WTC11 (cell line): ENCODE measurements around the gene ZNF574. TPM values are rescaled to one million over a fixed set of nuclear protein-coding genes. Genes with fewer than 3 reads are reported as not detected.

Source experiments
- ATAC-seq: fragments of 200-7000 bp; cut with Tn5 transposase; 2 replicates; pipeline ENCODE4 v1.10.0; 2021; ENCODE audit warnings: mild to moderate bottlenecking, moderate library complexity
- CTCF ChIA-PET: fragments of 300-600 bp; sonication (Branson Sonifier 250); formaldehyde crosslinking; loops from one replicate; lab custom pipeline; 2021; ENCODE audit warnings: antibody characterized with exemption; lab: Charles Lee
- POLR2A ChIA-PET: fragments of 350-600 bp; sonication (Branson Sonifier 250); formaldehyde crosslinking; loops from one replicate; lab custom pipeline; 2021; ENCODE audit warnings: antibody characterized with exemption; lab: Charles Lee
- DNase-seq: peaks from one replicate; pipeline ENCODE4 v3.0.0; 2021; ENCODE audit warnings: low spot score
- H3K27ac Mint-ChIP-seq: 2 replicates; pipeline ENCODE4 v1.8.0; 2021; ENCODE audit warnings: mixed read lengths
- H3K27me3 Mint-ChIP-seq: 2 replicates; pipeline ENCODE4 v1.8.0; 2021; ENCODE audit warnings: low read depth, mild to moderate bottlenecking, moderate library complexity, mixed read lengths
- H3K36me3 Mint-ChIP-seq: 2 replicates; pipeline ENCODE4 v1.8.0; 2021; ENCODE audit warnings: mixed read lengths
- H3K4me1 Mint-ChIP-seq: 2 replicates; pipeline ENCODE4 v1.8.0; 2022; ENCODE audit warnings: mixed read lengths
- H3K4me3 Mint-ChIP-seq: 2 replicates; pipeline ENCODE4 v1.8.0; 2021; ENCODE audit warnings: mild to moderate bottlenecking, moderate library complexity, mixed read lengths
- H3K9me3 Mint-ChIP-seq: 2 replicates; pipeline ENCODE4 v1.8.0; 2021; ENCODE audit warnings: mixed read lengths
- CBFB ChIP-seq: sonication (generic); formaldehyde crosslinking; IDR thresholded peaks from 2 replicates; pipeline ENCODE4 v1.8.1; 2022; ENCODE audit warnings: mild to moderate bottlenecking, low read depth, missing genetic modification reagents
- CREB1 ChIP-seq: sonication (generic); formaldehyde crosslinking; IDR thresholded peaks from 2 replicates; pipeline ENCODE4 v1.8.0; 2023; ENCODE audit warnings: mild to moderate bottlenecking, missing genetic modification reagents
- CREM ChIP-seq: sonication (generic); formaldehyde crosslinking; IDR thresholded peaks from 2 replicates; pipeline ENCODE4 v1.8.1; 2022; ENCODE audit warnings: mild to moderate bottlenecking, missing genetic modification reagents, moderate library complexity
- ELF4 ChIP-seq: sonication (generic); formaldehyde crosslinking; IDR thresholded peaks from 2 replicates; pipeline ENCODE4 v1.8.1; 2022; ENCODE audit warnings: low read depth, mild to moderate bottlenecking, moderate library complexity, missing genetic modification reagents
- FOXJ3 ChIP-seq: sonication (generic); formaldehyde crosslinking; IDR thresholded peaks from 2 replicates; pipeline ENCODE4 v1.9.0; 2021; ENCODE audit warnings: missing genetic modification reagents, mild to moderate bottlenecking, borderline replicate concordance
- FOXP1 ChIP-seq: sonication (generic); formaldehyde crosslinking; IDR thresholded peaks from 2 replicates; pipeline ENCODE4 v1.8.0; 2022; ENCODE audit warnings: missing genetic modification reagents, mild to moderate bottlenecking, moderate library complexity, borderline replicate concordance
- GTF2I ChIP-seq: fragments of 250-450 bp; sonication (Bioruptor Pico); conservative IDR thresholded peaks from 2 replicates; pipeline ENCODE4 v1.4.0; 2021; ENCODE audit warnings: mild to moderate bottlenecking
- HMGA2 ChIP-seq: fragments of 250-450 bp; sonication (Bioruptor Pico); IDR thresholded peaks from 2 replicates; pipeline ENCODE4 v1.4.0; 2021; ENCODE audit warnings: mild to moderate bottlenecking, moderate library complexity
- IRF2 ChIP-seq: sonication (generic); formaldehyde crosslinking; IDR thresholded peaks from 2 replicates; pipeline ENCODE4 v1.8.0; 2022; ENCODE audit warnings: low read depth, missing genetic modification reagents, borderline replicate concordance
- KAT7 ChIP-seq: sonication (generic); formaldehyde crosslinking; IDR thresholded peaks from 2 replicates; pipeline ENCODE4 v1.8.1; 2023; ENCODE audit warnings: missing genetic modification reagents, mild to moderate bottlenecking, borderline replicate concordance
- MYBL2 ChIP-seq: sonication (generic); formaldehyde crosslinking; IDR thresholded peaks from 2 replicates; pipeline ENCODE4 v1.8.1; 2023; ENCODE audit warnings: mild to moderate bottlenecking, moderate library complexity, missing genetic modification reagents
- NFATC4 ChIP-seq: fragments of 250-450 bp; sonication (Bioruptor Pico); IDR thresholded peaks from 2 replicates; pipeline ENCODE4 v1.9.0; 2021; ENCODE audit warnings: mild to moderate bottlenecking
- NR2C2 ChIP-seq: sonication (generic); formaldehyde crosslinking; IDR thresholded peaks from 2 replicates; pipeline ENCODE4 v1.8.0; 2022; ENCODE audit warnings: mild to moderate bottlenecking, missing genetic modification reagents
- NR3C1 ChIP-seq: sonication (generic); formaldehyde crosslinking; conservative IDR thresholded peaks from 2 replicates; pipeline ENCODE4 v1.8.1; 2023; ENCODE audit warnings: low read depth, mild to moderate bottlenecking, missing genetic modification reagents
- TP53 ChIP-seq: sonication (generic); formaldehyde crosslinking; IDR thresholded peaks from 2 replicates; pipeline ENCODE4 v1.8.1; 2023; ENCODE audit warnings: mild to moderate bottlenecking, missing genetic modification reagents
- ZBTB21 ChIP-seq: sonication (generic); formaldehyde crosslinking; IDR thresholded peaks from 2 replicates; pipeline ENCODE4 v1.8.1; 2023; ENCODE audit warnings: mild to moderate bottlenecking, missing genetic modification reagents, borderline replicate concordance
- ZNF121 ChIP-seq: sonication (generic); formaldehyde crosslinking; IDR thresholded peaks from 2 replicates; pipeline ENCODE4 v1.8.0; 2023; ENCODE audit warnings: missing genetic modification reagents
- ZNF138 ChIP-seq: sonication (generic); formaldehyde crosslinking; conservative IDR thresholded peaks from 2 replicates; pipeline ENCODE4 v1.8.1; 2022; ENCODE audit warnings: mild to moderate bottlenecking, moderate library complexity, missing genetic modification reagents
- ZNF232 ChIP-seq: sonication (generic); formaldehyde crosslinking; IDR thresholded peaks from 2 replicates; pipeline ENCODE4 v1.8.0; 2022; ENCODE audit warnings: mild to moderate bottlenecking, missing genetic modification reagents
- total RNA-seq: library from RNA; stranded (reverse); gene quantifications from 3 replicates; pipeline ENCODE4 v1.2.3, GENCODE V29; 2021
- TF ChIP-seq, protein P1 (sequence below): fragments of 250-450 bp; sonication (Bioruptor Pico); conservative IDR thresholded peaks from 2 replicates; pipeline ENCODE4 v1.9.0; 2021; ENCODE audit warnings: mild to moderate bottlenecking
- TF ChIP-seq, protein P2 (sequence below): fragments of 250-450 bp; sonication (Bioruptor Pico); IDR thresholded peaks from 2 replicates; pipeline ENCODE4 v1.9.0; 2021; ENCODE audit warnings: mild to moderate bottlenecking
- TF ChIP-seq, protein P3 (sequence below): sonication (generic); formaldehyde crosslinking; IDR thresholded peaks from 2 replicates; pipeline ENCODE4 v1.8.1; 2022; ENCODE audit warnings: mild to moderate bottlenecking, moderate library complexity, missing genetic modification reagents
- TF ChIP-seq, protein P4 (sequence below): sonication (generic); formaldehyde crosslinking; conservative IDR thresholded peaks from 2 replicates; pipeline ENCODE4 v1.8.1; 2023; ENCODE audit warnings: mild to moderate bottlenecking, low read depth, missing genetic modification reagents, moderate library complexity
- TF ChIP-seq, protein P5 (sequence below): sonication (generic); formaldehyde crosslinking; IDR thresholded peaks from 2 replicates; pipeline ENCODE4 v1.8.0; 2023; ENCODE audit warnings: missing genetic modification reagents

The ZNF574 gene
- total RNA-seq, 1 experiment from 2014 or later, result 30.6 TPM

DNA sequence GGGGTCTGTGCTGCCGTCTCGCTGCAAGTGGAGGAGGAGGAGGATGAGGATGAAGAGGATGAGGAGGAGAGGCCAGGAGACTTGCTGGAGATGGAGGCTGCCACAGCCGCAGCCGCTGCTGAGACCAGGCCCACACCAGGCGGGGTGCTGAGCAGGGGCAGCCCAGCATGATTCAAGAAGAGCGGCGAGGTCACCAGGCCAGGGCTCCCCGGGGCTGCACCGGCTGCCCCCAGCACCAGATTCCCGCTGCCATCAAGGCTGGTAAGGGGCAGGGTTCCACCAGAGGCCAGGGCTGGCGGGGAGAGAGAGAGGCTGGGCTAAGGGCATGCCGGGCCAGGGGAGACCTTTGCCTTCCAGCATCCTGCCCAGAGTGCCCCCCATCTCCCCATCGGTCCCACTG is 15.3 kb downstream of the ZNF574 start:
- H3K36me3 Mint-ChIP-seq, result no peaks in the 10 kb centered on the region
- no peak for DNase-seq
- H3K4me1 Mint-ChIP-seq, result peaks cover 34% of the 10 kb centered on the region
- no peak overlapping the region for H3K4me3 Mint-ChIP-seq
- no peak for ATAC-seq
- TF ChIP-seq, protein P1, sequence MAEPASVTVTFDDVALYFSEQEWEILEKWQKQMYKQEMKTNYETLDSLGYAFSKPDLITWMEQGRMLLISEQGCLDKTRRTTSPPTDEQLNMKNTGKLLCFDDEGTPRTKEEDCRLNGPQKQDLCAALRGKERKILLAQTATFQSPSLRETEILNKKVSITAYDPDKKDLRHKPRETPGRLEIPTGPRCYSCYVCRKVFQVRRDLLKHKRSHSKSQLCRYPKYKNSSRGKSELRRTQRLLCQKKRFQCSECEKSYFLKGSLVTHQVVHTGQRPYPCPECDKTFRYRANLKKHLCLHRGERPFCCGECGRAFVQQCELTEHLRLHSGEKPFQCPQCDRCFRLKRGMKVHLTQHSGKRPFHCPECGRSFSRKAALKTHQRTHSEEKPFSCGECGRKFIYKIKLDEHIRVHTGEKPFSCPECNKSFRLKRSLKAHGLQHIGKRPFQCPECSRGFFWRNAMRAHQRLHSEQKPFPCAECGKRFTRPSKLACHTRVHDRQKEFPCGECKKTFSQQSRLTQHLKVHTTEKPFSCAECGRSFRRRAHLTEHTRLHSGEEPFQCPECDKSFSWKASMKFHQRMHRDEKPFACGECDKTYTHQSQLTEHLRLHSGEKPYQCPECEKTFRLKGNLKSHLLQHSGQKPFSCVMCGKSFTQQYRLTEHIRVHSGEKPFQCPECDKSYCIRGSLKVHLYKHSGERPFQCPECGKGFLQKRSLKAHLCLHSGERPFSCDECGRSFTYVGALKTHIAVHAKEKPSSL (CRISPR knock-in tag), result no peak
- TF ChIP-seq KAT7 (CRISPR knock-in tag) (no peak), HMGA2 (CRISPR knock-in tag) (no peak), MYBL2 (CRISPR knock-in tag) (no peak), TP53 (CRISPR knock-in tag) (no peak), NFATC4 (CRISPR knock-in tag) (no peak), ZNF121 (CRISPR knock-in tag) (0 out of 2 replicates have a peak, but pooled peaks have one; percentile 5), CBFB (CRISPR knock-in tag) (no peak), GTF2I (no peak)
- TF ChIP-seq, all 79 proteins: peak for 1
- POLR2A ChIA-PET, result no interaction called here
- Mint-ChIP-seq H3K27me3 (peaks cover 14% of the 10 kb centered on the region), H3K27ac (no peak overlapping the region), H3K9me3 (no peaks in the 10 kb centered on the region)
- CTCF ChIA-PET, result interaction anchor here (0.6 to 1.3 kb wide), 5 partner anchors 41 to 85 kb away, joined by 3 to 7 read pairs (median 3); no protein-coding TSS in a partner anchor

DNA sequence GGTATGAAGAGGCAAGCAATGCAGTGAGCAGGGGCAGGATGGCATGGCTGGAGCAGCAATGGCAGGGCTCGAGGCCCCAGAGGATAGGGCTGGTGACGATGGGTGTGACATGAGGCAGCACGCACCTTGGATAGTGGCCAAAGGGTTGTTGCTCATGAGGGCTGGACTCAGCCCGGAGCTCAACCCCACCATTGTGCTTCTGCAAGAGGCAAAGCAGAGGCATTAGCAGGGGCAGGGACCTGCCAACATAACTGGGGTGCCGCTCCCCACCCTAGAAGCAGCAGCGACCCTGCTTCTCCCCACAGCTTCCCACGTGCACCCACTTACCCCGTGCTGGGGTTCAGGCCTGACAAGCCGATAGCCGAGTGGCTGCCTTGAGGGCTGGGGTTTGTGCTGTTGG is 15.8 kb downstream of the ZNF574 start:
- ATAC-seq (no peak), DNase-seq (no peak)
- Mint-ChIP-seq H3K36me3 (no peaks in the 10 kb centered on the region), H3K4me1 (peaks cover 34% of the 10 kb centered on the region), H3K27ac (no peak overlapping the region), H3K27me3 (peaks cover 18% of the 10 kb centered on the region), H3K9me3 (no peaks in the 10 kb centered on the region), H3K4me3 (no peak overlapping the region)
- POLR2A ChIA-PET, result interaction anchor here (0.6 kb wide), 1 partner anchor 96 kb away, joined by 3 read pairs; no protein-coding TSS in a partner anchor
- TF ChIP-seq IRF2 (CRISPR knock-in tag) (no peak), FOXP1 (CRISPR knock-in tag) (no peak), NR3C1 (no peak), FOXJ3 (CRISPR knock-in tag) (no peak), ELF4 (no peak), CBFB (CRISPR knock-in tag) (no peak), ZNF138 (CRISPR knock-in tag) (no peak)
- TF ChIP-seq, protein P2, sequence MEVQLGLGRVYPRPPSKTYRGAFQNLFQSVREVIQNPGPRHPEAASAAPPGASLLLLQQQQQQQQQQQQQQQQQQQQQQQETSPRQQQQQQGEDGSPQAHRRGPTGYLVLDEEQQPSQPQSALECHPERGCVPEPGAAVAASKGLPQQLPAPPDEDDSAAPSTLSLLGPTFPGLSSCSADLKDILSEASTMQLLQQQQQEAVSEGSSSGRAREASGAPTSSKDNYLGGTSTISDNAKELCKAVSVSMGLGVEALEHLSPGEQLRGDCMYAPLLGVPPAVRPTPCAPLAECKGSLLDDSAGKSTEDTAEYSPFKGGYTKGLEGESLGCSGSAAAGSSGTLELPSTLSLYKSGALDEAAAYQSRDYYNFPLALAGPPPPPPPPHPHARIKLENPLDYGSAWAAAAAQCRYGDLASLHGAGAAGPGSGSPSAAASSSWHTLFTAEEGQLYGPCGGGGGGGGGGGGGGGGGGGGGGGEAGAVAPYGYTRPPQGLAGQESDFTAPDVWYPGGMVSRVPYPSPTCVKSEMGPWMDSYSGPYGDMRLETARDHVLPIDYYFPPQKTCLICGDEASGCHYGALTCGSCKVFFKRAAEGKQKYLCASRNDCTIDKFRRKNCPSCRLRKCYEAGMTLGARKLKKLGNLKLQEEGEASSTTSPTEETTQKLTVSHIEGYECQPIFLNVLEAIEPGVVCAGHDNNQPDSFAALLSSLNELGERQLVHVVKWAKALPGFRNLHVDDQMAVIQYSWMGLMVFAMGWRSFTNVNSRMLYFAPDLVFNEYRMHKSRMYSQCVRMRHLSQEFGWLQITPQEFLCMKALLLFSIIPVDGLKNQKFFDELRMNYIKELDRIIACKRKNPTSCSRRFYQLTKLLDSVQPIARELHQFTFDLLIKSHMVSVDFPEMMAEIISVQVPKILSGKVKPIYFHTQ (CRISPR knock-in tag), result no peak
- CTCF ChIA-PET, result interaction anchor here (0.6 to 1.3 kb wide), 9 partner anchors 10 to 133 kb away, joined by 3 to 7 read pairs (median 3); no protein-coding TSS in a partner anchor

DNA sequence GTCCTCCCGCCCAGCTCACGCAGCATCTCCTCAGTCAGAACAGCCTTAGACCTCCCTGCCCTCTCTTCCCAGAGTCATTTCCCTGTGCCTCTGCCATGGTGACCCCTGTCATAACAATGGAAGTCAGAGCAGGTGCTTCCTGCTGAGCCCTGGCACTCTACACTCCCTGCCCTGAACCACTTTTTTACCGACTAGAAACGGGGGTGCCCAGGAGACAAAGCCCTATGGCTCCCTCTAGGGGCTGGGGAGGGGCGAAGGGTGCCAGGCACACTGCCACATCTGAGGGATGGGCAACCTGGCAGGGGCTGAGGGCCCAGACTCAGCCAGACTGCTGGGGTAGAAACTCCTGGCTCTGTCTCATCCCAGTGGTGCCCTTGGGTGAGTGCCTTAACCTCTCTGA is 16.4 kb downstream of the ZNF574 start:
- H3K36me3 Mint-ChIP-seq, result no peaks in the 10 kb centered on the region
- ChIA-PET POLR2A (interaction anchor here (0.6 kb wide), 1 partner anchor 96 kb away, joined by 3 read pairs; no protein-coding TSS in a partner anchor), CTCF (interaction anchor here (0.6 to 1.3 kb wide), 9 partner anchors 11 to 134 kb away, joined by 3 to 7 read pairs (median 3); no protein-coding TSS in a partner anchor)
- no peaks in the 10 kb centered on the region for H3K9me3 Mint-ChIP-seq
- peaks cover 20% of the 10 kb centered on the region for H3K27me3 Mint-ChIP-seq
- H3K4me1 Mint-ChIP-seq, result peaks cover 31% of the 10 kb centered on the region
- no peak overlapping the region for H3K27ac Mint-ChIP-seq
- ATAC-seq (peak; percentile 40), DNase-seq (peak; percentile 69)
- H3K4me3 Mint-ChIP-seq, result no peak overlapping the region
- TF ChIP-seq, protein P3, sequence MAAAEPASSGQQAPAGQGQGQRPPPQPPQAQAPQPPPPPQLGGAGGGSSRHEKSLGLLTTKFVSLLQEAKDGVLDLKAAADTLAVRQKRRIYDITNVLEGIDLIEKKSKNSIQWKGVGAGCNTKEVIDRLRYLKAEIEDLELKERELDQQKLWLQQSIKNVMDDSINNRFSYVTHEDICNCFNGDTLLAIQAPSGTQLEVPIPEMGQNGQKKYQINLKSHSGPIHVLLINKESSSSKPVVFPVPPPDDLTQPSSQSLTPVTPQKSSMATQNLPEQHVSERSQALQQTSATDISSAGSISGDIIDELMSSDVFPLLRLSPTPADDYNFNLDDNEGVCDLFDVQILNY (CRISPR knock-in tag), result no peak
- TF ChIP-seq, protein P4, sequence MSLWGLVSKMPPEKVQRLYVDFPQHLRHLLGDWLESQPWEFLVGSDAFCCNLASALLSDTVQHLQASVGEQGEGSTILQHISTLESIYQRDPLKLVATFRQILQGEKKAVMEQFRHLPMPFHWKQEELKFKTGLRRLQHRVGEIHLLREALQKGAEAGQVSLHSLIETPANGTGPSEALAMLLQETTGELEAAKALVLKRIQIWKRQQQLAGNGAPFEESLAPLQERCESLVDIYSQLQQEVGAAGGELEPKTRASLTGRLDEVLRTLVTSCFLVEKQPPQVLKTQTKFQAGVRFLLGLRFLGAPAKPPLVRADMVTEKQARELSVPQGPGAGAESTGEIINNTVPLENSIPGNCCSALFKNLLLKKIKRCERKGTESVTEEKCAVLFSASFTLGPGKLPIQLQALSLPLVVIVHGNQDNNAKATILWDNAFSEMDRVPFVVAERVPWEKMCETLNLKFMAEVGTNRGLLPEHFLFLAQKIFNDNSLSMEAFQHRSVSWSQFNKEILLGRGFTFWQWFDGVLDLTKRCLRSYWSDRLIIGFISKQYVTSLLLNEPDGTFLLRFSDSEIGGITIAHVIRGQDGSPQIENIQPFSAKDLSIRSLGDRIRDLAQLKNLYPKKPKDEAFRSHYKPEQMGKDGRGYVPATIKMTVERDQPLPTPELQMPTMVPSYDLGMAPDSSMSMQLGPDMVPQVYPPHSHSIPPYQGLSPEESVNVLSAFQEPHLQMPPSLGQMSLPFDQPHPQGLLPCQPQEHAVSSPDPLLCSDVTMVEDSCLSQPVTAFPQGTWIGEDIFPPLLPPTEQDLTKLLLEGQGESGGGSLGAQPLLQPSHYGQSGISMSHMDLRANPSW (CRISPR knock-in tag), result no peak
- no peak for TF ChIP-seq ZNF121 (CRISPR knock-in tag)
- TF ChIP-seq, protein P5, sequence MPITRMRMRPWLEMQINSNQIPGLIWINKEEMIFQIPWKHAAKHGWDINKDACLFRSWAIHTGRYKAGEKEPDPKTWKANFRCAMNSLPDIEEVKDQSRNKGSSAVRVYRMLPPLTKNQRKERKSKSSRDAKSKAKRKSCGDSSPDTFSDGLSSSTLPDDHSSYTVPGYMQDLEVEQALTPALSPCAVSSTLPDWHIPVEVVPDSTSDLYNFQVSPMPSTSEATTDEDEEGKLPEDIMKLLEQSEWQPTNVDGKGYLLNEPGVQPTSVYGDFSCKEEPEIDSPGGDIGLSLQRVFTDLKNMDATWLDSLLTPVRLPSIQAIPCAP (CRISPR knock-in tag), result no peak
- no peak for TF ChIP-seq ZNF232 (CRISPR knock-in tag)
- TF ChIP-seq ZBTB21 (CRISPR knock-in tag), result no peak
- TF ChIP-seq CREB1 (CRISPR knock-in tag), result no peak
- TF ChIP-seq CREM (CRISPR knock-in tag), result no peak
- TF ChIP-seq NR2C2 (CRISPR knock-in tag), result no peak
- TF ChIP-seq GTF2I, result no peak
